OCI-LY1 (cell line): ENCODE data around the gene CHAT.

Source experiments
- H2AFZ ChIP-seq: fragments of 200-600 bp; sonication (generic), shearing (Covaris generic); 2 replicates; pipeline ENCODE4 v1.6.0; 2014; ENCODE audit warnings: antibody characterized with exemption, mild to moderate bottlenecking, low read length
- H3F3A ChIP-seq: fragments of 200-600 bp; sonication (generic), shearing (Covaris generic); 2 replicates; pipeline ENCODE4 v1.6.0; 2014; ENCODE audit warnings: mild to moderate bottlenecking, antibody characterized with exemption, low read length, moderate library complexity; ENCODE audit not compliant: insufficient read depth
- H3K27ac ChIP-seq: fragments of 200-600 bp; sonication (generic); 2 replicates; pipeline ENCODE4 v1.5.1; 2014; ENCODE audit warnings: low read length, mixed run types, mild to moderate bottlenecking, low read depth; ENCODE audit not compliant: poor library complexity, severe bottlenecking
- H3K27me3 ChIP-seq: fragments of 200-600 bp; sonication (generic); 2 replicates; pipeline ENCODE4 v1.6.0; 2014; ENCODE audit warnings: antibody characterized with exemption, mild to moderate bottlenecking, low read length, moderate library complexity; ENCODE audit not compliant: insufficient read depth
- H3K36me3 ChIP-seq: fragments of 200-600 bp; sonication (generic); 2 replicates; pipeline ENCODE4 v1.6.1; 2014; ENCODE audit warnings: mild to moderate bottlenecking, antibody characterized with exemption, low read length, moderate library complexity, mixed read lengths; ENCODE audit not compliant: insufficient read depth
- H3K4me1 ChIP-seq: fragments of 200-600 bp; sonication (generic); 2 replicates; pipeline ENCODE4 v1.5.1; 2014; ENCODE audit warnings: mild to moderate bottlenecking, low read length, moderate library complexity; ENCODE audit not compliant: insufficient read depth, severe bottlenecking
- H3K4me2 ChIP-seq: fragments of 200-600 bp; sonication (generic), shearing (Covaris generic); 2 replicates; pipeline ENCODE4 v1.6.1; 2014; ENCODE audit warnings: low read length
- H3K4me3 ChIP-seq: fragments of 200-600 bp; sonication (generic); 2 replicates; pipeline ENCODE4 v1.5.1; 2014; ENCODE audit warnings: low read length, low read depth, mild to moderate bottlenecking, mixed read lengths; ENCODE audit not compliant: poor library complexity, severe bottlenecking
- H3K79me2 ChIP-seq: fragments of 200-600 bp; shearing (Covaris generic); 2 replicates; pipeline ENCODE4 v1.6.1; 2016; ENCODE audit warnings: mixed run types, low read length, mixed read lengths; ENCODE audit not compliant: insufficient read depth
- H3K9ac ChIP-seq: fragments of 200-600 bp; sonication (generic), shearing (Covaris generic); 2 replicates; pipeline ENCODE4 v1.6.1; 2014; ENCODE audit warnings: mild to moderate bottlenecking, low read length, mixed read lengths
- H3K9me2 ChIP-seq: fragments of 200-600 bp; sonication (generic), shearing (Covaris generic); 2 replicates; pipeline ENCODE4 v1.6.1; 2014; ENCODE audit warnings: low read depth, mild to moderate bottlenecking, low read length, mixed read lengths
- H3K9me3 ChIP-seq: fragments of 200-600 bp; shearing (Covaris generic); 2 replicates; pipeline ENCODE4 v1.6.1; 2014; ENCODE audit warnings: low read length, mixed read lengths
- H4K20me1 ChIP-seq: fragments of 200-600 bp; sonication (generic), shearing (Covaris generic); 2 replicates; pipeline ENCODE4 v1.6.0; 2016; ENCODE audit warnings: mild to moderate bottlenecking, low read length; ENCODE audit not compliant: insufficient read depth
- EZH2 ChIP-seq: fragments of 200-600 bp; sonication (generic), shearing (Covaris generic); IDR thresholded peaks from 2 replicates; pipeline ENCODE4 v1.8.0; 2017; ENCODE audit warnings: borderline replicate concordance, mixed run types, mild to moderate bottlenecking, antibody characterized with exemption, low read length, moderate library complexity, mixed read lengths
- TF ChIP-seq, protein P1 (sequence below): fragments of 200-600 bp; sonication (generic), shearing (Covaris generic); IDR thresholded peaks from 2 replicates; pipeline ENCODE4 v1.5.1; 2017; ENCODE audit warnings: mild to moderate bottlenecking, antibody characterized with exemption, low read length, moderate library complexity, mixed read lengths

Gene CHAT

GRCh38 chr10:49605939-49606509, 7.8 kb upstream of the CHAT start:
- Histone ChIP-seq H2AFZ (no peak overlapping the region), H3K27ac (no peak overlapping the region), H4K20me1 (no peaks in the 10 kb centered on the region), H3K36me3 (no peaks in the 10 kb centered on the region), H3K4me1 (no peaks in the 10 kb centered on the region), H3K9me3 (no peaks in the 10 kb centered on the region), H3K4me2 (no peak overlapping the region), H3F3A (no peaks in the 10 kb centered on the region), H3K4me3 (no peak overlapping the region), H3K27me3 (no peaks in the 10 kb centered on the region), H3K9me2 (no peaks in the 10 kb centered on the region), H3K79me2 (no peaks in the 10 kb centered on the region), H3K9ac (no peak overlapping the region)
- no peak for TF ChIP-seq EZH2
- TF ChIP-seq, protein P1, sequence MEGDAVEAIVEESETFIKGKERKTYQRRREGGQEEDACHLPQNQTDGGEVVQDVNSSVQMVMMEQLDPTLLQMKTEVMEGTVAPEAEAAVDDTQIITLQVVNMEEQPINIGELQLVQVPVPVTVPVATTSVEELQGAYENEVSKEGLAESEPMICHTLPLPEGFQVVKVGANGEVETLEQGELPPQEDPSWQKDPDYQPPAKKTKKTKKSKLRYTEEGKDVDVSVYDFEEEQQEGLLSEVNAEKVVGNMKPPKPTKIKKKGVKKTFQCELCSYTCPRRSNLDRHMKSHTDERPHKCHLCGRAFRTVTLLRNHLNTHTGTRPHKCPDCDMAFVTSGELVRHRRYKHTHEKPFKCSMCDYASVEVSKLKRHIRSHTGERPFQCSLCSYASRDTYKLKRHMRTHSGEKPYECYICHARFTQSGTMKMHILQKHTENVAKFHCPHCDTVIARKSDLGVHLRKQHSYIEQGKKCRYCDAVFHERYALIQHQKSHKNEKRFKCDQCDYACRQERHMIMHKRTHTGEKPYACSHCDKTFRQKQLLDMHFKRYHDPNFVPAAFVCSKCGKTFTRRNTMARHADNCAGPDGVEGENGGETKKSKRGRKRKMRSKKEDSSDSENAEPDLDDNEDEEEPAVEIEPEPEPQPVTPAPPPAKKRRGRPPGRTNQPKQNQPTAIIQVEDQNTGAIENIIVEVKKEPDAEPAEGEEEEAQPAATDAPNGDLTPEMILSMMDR, result no peak

DNA sequence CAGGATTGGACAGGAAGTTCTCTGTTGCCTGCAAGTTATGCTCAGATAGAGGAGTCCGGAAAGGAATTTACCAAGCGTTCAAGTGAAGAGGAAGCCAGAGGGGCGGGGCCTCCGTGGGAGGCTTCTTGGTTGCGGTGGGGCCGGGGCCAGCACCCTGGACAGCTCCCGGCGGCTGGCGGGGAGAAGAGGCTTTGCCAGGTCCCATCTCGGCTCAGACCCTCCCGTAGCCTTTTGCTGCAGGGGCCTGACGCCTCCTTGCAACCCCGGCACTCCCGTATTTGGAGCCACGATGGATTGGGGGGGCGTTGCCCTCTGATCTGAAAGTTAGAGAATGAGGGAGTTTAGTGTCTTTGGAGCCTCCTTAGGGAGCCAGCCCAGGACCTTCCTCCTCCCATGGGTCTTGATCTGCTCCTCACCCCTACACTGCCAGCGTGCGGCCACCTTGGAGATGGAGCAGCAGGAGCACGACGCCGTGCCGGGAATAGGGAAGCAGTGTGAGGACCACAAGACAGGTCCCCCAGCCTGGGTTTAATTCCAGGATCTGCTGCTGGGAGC, 6.8 kb upstream of the CHAT start:
- H3K4me1 ChIP-seq, result no peaks in the 10 kb centered on the region
- H3K9me2 ChIP-seq, result no peaks in the 10 kb centered on the region
- no peak overlapping the region for H3K4me2 ChIP-seq
- H3K4me3 ChIP-seq, result no peak overlapping the region
- H3K9ac ChIP-seq, result no peak overlapping the region
- H3K36me3 ChIP-seq, result no peaks in the 10 kb centered on the region
- H3K27ac ChIP-seq, result no peak overlapping the region
- no peaks in the 10 kb centered on the region for H3K9me3 ChIP-seq
- no peaks in the 10 kb centered on the region for H3F3A ChIP-seq
- TF ChIP-seq, protein P1, result no peak
- no peak for TF ChIP-seq EZH2
- no peaks in the 10 kb centered on the region for H3K27me3 ChIP-seq
- no peaks in the 10 kb centered on the region for H4K20me1 ChIP-seq
- H2AFZ ChIP-seq, result no peak overlapping the region
- no peaks in the 10 kb centered on the region for H3K79me2 ChIP-seq

- Histone ChIP-seq H3K79me2 (no peaks in the 10 kb centered on the region), H4K20me1 (no peaks in the 10 kb centered on the region), H3K27me3 (no peaks in the 10 kb centered on the region), H3K27ac (no peak overlapping the region), H3K4me3 (no peak overlapping the region), H3K4me2 (no peak overlapping the region), H3K9me2 (no peaks in the 10 kb centered on the region), H3K36me3 (no peaks in the 10 kb centered on the region), H3K9ac (no peak overlapping the region), H3K9me3 (no peaks in the 10 kb centered on the region), H3K4me1 (no peaks in the 10 kb centered on the region), H2AFZ (no peak overlapping the region), H3F3A (no peaks in the 10 kb centered on the region)
- no peak for TF ChIP-seq EZH2
- TF ChIP-seq, protein P1, result no peak
These were observed 5.5 kb upstream of the CHAT start for GRCh38 chr10:49608166-49609005.
